Ovary (tissue), 3 donors: Measurements from ENCODE around the gene FCRL4.
"Not testable (repeated sequence)": the region's sequence is repeated elsewhere in the genome, so short reads cannot be mapped to it uniquely, and the experiment has no call there.

Source experiments
- EP300 ChIP-seq: sonication (generic); formaldehyde crosslinking; IDR thresholded peaks from one replicate; pipeline ENCODE4 v1.6.1; 2017; ENCODE audit warnings: antibody characterized with exemption
- POLR2A ChIP-seq: fragments of 450-650 bp; IDR thresholded peaks from one replicate; pipeline ENCODE4 v1.6.1; 2017; ENCODE audit warnings: antibody characterized with exemption, mild to moderate bottlenecking, moderate library complexity
- TF ChIP-seq, protein P1 (sequence below), 3 donors: fragments of 450-650 bp in 2 of 3; fragments of 200-600 bp in 1 of 3; IDR thresholded peaks; one replicate each; pipeline versions ENCODE4 v1.5.1 to v1.8.0; 2016 to 2022; ENCODE audit warnings: antibody characterized with exemption in 3 of 3, mild to moderate bottlenecking in 1 of 3
- donor health status: DM: no; HTN: no; CAD: no.

DNA sequence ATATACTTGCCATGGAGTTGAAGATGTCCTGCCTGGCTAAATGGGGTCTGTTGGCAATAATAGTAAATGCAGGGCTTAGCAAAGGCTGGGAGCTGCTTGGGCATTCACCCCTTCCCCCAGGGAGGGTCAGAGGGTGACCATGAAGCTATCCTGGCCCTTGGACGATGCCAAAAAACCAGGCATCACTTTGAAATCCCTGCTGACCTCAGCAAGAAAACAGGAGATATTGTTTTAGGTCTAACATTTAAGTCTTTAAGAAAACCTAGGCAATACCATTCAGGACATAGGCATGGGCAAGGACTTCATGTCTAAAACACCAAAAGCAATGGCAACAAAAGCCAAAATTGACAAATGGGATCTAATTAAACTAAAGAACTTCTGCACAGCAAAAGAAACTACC lies 49.8 kb downstream of the FCRL4 start:
- TF ChIP-seq, protein P1, sequence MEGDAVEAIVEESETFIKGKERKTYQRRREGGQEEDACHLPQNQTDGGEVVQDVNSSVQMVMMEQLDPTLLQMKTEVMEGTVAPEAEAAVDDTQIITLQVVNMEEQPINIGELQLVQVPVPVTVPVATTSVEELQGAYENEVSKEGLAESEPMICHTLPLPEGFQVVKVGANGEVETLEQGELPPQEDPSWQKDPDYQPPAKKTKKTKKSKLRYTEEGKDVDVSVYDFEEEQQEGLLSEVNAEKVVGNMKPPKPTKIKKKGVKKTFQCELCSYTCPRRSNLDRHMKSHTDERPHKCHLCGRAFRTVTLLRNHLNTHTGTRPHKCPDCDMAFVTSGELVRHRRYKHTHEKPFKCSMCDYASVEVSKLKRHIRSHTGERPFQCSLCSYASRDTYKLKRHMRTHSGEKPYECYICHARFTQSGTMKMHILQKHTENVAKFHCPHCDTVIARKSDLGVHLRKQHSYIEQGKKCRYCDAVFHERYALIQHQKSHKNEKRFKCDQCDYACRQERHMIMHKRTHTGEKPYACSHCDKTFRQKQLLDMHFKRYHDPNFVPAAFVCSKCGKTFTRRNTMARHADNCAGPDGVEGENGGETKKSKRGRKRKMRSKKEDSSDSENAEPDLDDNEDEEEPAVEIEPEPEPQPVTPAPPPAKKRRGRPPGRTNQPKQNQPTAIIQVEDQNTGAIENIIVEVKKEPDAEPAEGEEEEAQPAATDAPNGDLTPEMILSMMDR (IDR thresholded peaks at IDR 0.05): not testable (repeated sequence)
- not testable (repeated sequence) for TF ChIP-seq POLR2A, EP300
